ENCODE data around the gene NHSL1. TPM values are rescaled to one million over a fixed set of nuclear protein-coding genes. Genes with fewer than 3 reads are reported as not detected.

The NHSL1 gene
- total and polyA plus RNA-seq, 7 donors: 6.5 to 17.5 (median 8.6) TPM

GRCh38 chr6:138522611-138523010 lies 23.3 kb upstream of the NHSL1 start:
- TF ChIP-seq POLR2A (IDR thresholded peaks at IDR 0.05) (no peak), CTCF (IDR thresholded peaks at IDR 0.05) (no peak), EP300 (IDR thresholded peaks at IDR 0.05) (no peak), POLR2AphosphoS5 (IDR thresholded peaks at IDR 0.05) (no peak)
- WGBS, 2 donors: 33 to 65% methylated on average over 4 of the region's 4 CpGs
- H3K4me3 ChIP-seq: no peak overlapping the region
- intact Hi-C loops (cut with DNase I): no loop called here
- no peaks in the 10 kb centered on the region for H3K27me3 ChIP-seq
- no peak for DNase-seq
- H3K4me1 ChIP-seq: peaks cover 0 to 29% (median 21%) of the 10 kb centered on the region in 4 donors
- peak overlapping the region in 1 of 4 donors; percentile 3 for H3K27ac ChIP-seq
- H3K9me3 ChIP-seq: no peaks in the 10 kb centered on the region
- H3K36me3 ChIP-seq: no peaks in the 10 kb centered on the region

GRCh38 chr6:138521790-138522189 lies 22.5 kb upstream of the NHSL1 start:
- intact Hi-C loops (cut with DNase I): no loop called here

GRCh38 chr6:138520463-138520862 lies 21.2 kb upstream of the NHSL1 start:
- no peaks in the 10 kb centered on the region for H3K9me3 ChIP-seq
- DNase-seq: no peak
- TF ChIP-seq CTCF (IDR thresholded peaks at IDR 0.05): peak in 2 of 4 experiments; percentile 29 to 45
- TF ChIP-seq POLR2AphosphoS5 (IDR thresholded peaks at IDR 0.05): no peak
- no peak for TF ChIP-seq POLR2A (IDR thresholded peaks at IDR 0.05)
- no peak for TF ChIP-seq EP300 (IDR thresholded peaks at IDR 0.05)
- 34 to 57% methylated on average over 3 of the region's 3 CpGs for WGBS, 2 donors
- H3K4me3 ChIP-seq: no peak overlapping the region
- H3K4me1 ChIP-seq: peaks cover 0 to 23% (median 15%) of the 10 kb centered on the region in 4 donors
- no peaks in the 10 kb centered on the region for H3K27me3 ChIP-seq
- intact Hi-C loops (cut with DNase I): no loop called here
- H3K27ac ChIP-seq: no peak overlapping the region
- H3K36me3 ChIP-seq: no peaks in the 10 kb centered on the region

More at GRCh38 chr6:138521790-138522189, 22.5 kb upstream of the NHSL1 start:
- Histone ChIP-seq H3K36me3 (no peaks in the 10 kb centered on the region), H3K9me3 (no peaks in the 10 kb centered on the region), H3K27me3 (no peaks in the 10 kb centered on the region), H3K4me3 (no peak overlapping the region), H3K27ac (no peak overlapping the region), H3K4me1 (peaks cover 0 to 23% (median 15%) of the 10 kb centered on the region in 4 donors)
- no peak for TF ChIP-seq EP300 (IDR thresholded peaks at IDR 0.05)
- no peak for TF ChIP-seq CTCF (IDR thresholded peaks at IDR 0.05)
- TF ChIP-seq POLR2A (IDR thresholded peaks at IDR 0.05): no peak
- no peak for TF ChIP-seq POLR2AphosphoS5 (IDR thresholded peaks at IDR 0.05)
- DNase-seq: no peak
- WGBS, 2 donors: 57 to 88% methylated on average over 5 of the region's 5 CpGs

- TF ChIP-seq POLR2A (IDR thresholded peaks at IDR 0.05) (no peak), EP300 (IDR thresholded peaks at IDR 0.05) (no peak), POLR2AphosphoS5 (IDR thresholded peaks at IDR 0.05) (no peak), CTCF (IDR thresholded peaks at IDR 0.05) (no peak)
- no peak overlapping the region for H3K27ac ChIP-seq
- no peaks in the 10 kb centered on the region for H3K27me3 ChIP-seq
- no peaks in the 10 kb centered on the region for H3K36me3 ChIP-seq
- no peak for DNase-seq
- H3K9me3 ChIP-seq: no peaks in the 10 kb centered on the region
- H3K4me3 ChIP-seq: no peak overlapping the region
- intact Hi-C loops (cut with DNase I): no loop called here
- peaks cover 0 to 6% (median 4%) of the 10 kb centered on the region in 4 donors for H3K4me1 ChIP-seq
Observed at GRCh38 chr6:138518054-138518453, 18.8 kb upstream of the NHSL1 start.

- Histone ChIP-seq H3K27me3 (no peaks in the 10 kb centered on the region), H3K4me3 (no peak overlapping the region), H3K36me3 (no peaks in the 10 kb centered on the region), H3K9me3 (no peaks in the 10 kb centered on the region), H3K27ac (no peak overlapping the region), H3K4me1 (peaks cover 0 to 3% (median 2%) of the 10 kb centered on the region in 4 donors)
- WGBS, 2 donors: 95 to 96% methylated on average over 3 of the region's 3 CpGs
- no peak for DNase-seq
- intact Hi-C loops (cut with DNase I): no loop called here
- TF ChIP-seq POLR2A (IDR thresholded peaks at IDR 0.05): no peak
- TF ChIP-seq CTCF (IDR thresholded peaks at IDR 0.05): peak in 2 of 4 experiments; percentile 29 to 40
- TF ChIP-seq POLR2AphosphoS5 (IDR thresholded peaks at IDR 0.05): no peak
- TF ChIP-seq EP300 (IDR thresholded peaks at IDR 0.05): no peak
Observed at GRCh38 chr6:138517635-138518034, 18.3 kb upstream of the NHSL1 start.

Data from sigmoid colon (tissue), 7 donors.